ENCODE data around the gene F2RL3.

F2RL3 gene

DNA sequence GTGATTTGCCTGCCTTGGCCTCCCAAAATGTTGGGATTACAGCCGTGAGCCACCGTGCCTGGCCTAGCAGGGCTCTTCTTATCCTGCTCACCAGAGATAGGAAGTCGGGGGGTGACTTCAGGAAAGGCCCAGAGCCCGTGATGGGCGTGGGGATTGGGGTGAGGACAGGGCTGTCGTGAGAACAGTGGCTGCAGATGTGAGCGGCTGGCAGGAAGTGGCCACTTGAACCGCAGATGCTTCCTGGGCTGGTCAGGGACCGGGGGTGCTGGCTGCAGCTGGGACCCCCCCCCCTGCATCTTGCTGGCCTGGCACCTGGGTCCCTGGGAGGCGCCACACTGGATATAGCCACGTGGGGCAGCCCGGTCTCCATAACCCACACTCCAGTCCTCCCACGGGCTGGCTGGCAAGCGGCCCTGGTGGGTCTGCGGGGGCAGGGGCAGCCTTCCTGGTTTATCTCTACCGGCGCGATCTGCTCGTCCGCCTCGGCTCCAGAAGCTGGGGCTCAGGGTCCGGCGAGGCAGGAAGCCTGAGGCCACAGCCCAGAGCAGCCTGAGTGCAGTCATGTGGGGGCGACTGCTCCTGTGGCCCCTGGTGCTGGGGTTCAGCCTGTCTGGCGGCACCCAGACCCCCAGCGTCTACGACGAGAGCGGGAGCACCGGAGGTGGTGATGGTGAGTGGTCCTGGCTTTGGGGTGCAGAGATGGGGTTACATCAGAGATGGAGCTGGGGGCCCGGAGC lies at the start of gene F2RL3:
F2RL3 (plus strand) TSS at position 371 of the 737 bp plus-strand sequence; CDS start at position 562, 191 bp downstream.
- no peak for DNase-seq

DNA sequence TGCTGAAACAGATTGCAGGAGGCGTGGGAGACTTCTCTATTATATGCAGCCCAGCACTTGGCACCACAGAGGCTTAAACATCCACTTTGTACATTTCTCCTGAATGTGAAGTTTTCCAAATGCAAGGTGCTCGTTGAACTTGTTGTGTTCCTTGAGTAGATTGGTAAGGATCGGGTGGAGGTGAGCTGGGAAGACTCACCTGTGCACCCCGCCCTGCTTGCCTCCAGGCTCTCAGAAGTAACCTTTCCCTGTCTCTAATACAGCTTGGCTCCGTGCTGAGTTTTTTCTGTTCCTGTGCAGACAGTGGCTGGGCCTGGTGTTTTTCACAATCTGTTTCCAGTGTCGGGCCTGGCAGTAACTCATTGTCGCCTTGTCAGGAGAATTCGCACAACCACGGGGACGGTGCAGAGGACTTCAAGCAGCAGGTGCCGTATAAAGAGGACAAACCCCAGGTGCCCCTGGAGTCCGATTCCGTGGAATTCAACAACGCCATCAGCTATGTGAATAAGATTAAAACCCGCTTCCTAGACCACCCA lies 47.3 kb upstream of the F2RL3 start:
- DNase-seq, result no peak

DNA sequence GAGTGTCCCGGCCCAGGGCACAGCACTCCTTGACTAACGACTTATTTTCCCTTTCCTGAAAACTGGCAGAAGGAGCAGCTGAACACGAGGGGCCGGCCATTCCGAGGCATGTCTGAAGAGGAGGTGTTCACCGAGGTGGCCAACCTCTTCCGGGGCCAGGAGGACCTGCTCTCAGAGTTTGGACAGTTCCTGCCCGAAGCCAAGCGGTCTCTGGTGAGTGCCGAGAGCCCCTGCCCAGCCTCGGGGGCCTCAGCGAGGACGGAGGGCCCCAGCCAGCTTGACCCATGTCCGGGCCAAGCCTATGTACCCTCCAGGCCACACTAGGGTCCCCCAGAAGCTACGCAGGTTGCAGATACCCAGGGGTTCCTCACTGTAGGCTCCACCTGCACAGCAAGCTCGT lies 41.9 kb upstream of the F2RL3 start:
- no peak for DNase-seq

DNA sequence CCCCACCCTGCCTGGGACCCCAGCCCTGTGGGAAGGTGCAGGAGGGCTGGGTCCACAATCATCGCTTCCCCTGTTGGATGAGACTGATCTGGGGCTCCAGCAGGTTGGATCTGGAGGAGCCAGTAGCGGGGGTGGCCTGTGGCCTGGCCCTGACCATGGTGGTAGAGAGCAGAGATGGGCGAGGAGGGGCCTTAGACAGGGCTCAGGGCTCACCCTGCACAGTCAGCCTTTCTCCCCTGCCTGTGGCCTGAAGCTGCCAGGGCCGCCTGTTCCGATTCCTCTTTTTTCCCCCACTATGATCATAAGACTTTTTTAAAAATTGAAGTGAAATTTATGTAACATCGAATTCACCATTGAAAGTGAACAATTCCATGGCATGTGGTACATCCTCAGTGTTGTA lies 41.4 kb upstream of the F2RL3 start:
- no peak for DNase-seq

DNA sequence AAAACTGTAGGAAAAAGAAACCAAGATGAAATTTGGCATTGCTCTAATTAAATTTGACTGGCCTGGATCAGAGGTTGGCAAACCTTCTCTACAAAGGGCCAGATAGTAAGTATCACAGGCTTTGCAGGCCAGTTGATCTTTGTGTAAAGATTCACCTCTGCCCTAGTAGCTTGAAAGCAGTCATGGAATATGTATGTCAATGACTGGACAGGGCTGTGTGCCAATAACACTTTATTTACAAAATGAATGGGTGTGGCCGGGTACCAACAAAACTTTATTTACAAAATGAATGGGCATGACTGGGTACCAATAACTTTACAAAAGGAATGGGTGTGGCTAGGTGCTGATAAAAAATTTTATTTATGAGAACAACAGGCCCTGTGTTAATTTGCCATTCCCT lies 39.6 kb upstream of the F2RL3 start:
- no peak for DNase-seq

DNA sequence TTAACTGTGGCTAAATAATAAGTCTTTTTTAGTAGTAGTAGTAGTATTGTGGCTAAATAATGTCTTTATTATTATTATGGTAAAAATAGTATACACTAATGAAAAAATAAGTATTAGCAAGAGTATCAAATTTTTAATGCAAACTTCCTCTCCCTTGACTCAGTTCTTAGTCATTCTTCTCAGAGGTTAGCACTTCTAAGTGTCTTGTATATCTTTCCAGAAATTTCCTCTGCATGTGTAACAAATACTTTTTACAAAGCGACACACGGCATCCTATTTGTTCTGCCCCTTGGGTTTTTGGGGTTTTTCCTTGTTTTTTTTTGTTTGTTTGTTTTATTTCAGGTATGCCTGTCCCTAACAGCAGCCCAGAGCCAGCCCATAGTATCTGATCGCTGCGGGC lies 38.7 kb upstream of the F2RL3 start:
- DNase-seq, result no peak

DNA sequence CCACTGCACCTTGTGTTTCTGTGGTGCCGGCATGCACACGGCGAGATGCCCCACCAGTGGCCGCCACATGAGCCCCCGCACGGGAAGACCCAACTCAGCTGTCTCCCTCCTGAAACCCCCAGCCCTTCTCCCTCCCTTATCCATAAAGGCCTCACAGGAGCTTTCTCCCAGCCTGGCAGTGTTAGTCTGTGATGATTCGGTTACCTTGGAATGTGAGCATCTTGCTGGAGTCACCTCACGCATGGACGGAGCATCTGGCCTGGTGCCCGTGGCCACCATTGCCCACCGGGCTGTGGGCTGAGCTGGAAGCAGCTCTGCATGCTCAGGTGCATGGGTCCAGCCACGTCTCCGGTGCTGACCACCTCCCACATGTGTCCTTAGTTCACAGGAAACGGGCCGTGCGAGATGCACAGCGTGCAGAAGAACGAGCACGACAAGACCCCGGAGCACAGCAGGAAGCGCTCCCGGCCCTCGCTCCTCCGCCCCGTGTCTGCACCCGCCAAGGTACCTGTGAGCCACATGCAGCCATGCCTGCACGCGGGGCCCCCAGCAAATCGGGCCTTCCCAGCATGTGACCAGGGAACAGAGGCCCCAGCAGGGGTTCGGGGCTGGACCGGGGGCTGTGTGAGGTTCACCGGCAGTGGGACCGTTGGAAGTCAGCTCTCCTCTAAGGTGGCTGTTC lies 37.6 kb upstream of the F2RL3 start:
- no peak for DNase-seq

DNA sequence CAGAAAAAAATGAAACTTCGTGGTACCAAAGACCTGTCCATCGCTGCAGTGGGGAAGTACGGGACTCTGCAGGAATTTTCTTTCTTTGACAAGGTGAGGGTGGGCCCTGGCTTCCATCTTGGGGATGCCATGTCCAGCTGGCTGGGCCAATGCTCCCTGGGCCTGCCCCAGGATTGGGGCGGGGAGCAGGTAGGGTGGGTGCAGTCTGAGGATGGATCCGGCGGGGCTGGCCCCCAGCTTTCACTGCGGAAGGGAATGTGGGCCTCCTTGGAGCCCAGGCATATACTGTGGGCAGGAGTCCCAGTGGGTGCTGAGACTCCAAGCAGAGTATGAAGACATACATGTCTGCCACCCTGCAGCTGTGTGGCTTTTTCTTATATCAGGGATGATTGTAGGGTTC lies 35.7 kb upstream of the F2RL3 start:
- DNase-seq, result no peak

DNA sequence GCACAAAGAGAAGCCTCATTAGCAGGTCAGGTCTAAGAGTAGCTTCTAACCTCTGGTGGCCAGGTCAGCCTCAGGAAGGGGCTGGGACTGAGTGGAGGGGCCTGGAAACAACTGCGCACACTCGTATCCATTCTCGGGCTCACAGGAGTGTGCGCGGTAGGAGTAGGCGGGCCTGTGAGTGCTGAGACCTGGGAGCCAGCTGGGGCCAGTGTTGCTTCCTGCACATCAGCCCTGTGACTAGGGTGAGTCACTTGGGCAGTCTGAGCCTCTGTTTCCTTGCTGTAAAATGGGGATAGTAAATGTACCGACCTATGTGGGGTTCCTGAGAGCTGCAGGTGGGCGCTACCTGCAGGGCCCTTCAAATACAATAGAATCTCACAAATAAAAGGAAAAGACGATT lies 32.7 kb upstream of the F2RL3 start:
- DNase-seq, result no peak

DNA sequence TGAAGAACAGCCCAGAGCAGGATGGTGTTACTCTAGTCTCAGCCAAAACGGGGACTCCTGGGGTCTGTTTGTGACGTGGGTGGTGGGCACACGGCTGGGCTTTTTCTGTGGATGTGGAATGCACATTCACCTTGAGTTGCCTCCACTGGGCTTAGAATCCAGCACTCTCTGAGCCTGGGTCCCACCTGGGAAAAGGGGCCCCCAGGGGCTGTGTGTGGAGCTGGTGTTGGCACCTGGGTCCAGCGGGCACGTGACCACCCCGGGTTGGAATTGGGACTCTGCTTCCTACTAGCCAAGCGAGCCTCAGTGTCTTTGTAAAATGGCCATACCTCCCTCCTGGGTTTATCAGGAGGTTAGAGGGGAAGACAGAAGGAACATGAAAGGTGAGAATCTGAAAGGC lies 29.2 kb upstream of the F2RL3 start:
- DNase-seq, result no peak

DNA sequence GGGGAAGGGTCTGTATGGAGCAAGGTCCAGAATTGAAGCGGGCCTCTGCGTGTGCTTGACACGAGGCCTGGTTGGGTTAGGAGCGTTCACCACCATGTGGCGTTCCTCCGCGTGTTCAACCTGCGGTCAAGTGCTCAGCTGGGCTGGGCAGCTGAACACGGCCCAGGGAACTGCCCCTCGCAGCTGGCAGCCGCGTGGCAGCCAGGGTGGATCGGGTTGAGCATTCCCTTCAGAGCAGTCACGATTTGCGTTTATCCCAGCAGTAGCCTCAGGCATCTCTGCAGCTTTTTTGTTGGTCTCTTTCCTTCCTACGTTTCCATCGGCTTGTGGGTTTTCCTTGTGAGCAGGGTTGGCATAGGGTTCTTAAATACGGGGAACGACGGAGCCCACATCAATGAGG lies 28.7 kb upstream of the F2RL3 start:
- DNase-seq, result no peak

DNA sequence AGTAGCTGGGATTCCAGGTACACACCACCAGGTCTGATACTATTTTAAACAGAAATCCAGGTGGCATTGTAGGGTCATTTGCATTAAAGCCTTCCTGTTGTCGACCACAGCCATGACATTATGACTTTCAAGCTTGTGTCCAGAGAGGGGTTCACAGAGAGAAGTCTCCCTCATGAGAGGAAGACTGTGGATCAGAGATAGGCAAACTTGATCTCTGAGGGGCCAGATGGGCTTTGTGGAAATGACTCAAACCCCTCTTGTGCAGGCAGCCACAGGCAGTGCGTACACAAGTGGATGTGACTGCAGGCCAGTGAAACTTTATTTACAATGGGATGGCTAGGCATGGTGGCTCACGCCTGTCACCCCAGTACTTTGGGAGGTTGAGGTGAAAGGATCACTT lies 27.8 kb upstream of the F2RL3 start:
- DNase-seq, result no peak

DNA sequence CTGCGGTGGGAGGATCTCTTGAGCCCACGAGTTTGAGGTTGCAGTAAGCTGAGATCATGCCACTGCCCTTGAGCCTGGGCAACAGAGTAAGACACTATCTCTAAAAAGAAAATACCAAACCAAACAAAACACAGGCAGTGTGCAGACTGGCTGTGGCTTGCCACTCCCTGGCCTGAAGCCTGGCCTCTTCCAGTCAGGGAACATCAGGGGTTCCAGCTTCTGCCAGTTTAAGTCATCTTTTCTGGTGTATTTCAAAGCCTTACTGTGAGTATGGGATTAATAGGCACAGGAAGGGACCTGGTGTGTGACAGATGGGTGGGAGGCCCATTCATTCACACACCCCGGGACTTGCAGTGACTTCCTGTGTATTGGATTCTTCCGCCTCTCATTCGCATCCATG lies 27.0 kb upstream of the F2RL3 start:
- no peak for DNase-seq

DNA sequence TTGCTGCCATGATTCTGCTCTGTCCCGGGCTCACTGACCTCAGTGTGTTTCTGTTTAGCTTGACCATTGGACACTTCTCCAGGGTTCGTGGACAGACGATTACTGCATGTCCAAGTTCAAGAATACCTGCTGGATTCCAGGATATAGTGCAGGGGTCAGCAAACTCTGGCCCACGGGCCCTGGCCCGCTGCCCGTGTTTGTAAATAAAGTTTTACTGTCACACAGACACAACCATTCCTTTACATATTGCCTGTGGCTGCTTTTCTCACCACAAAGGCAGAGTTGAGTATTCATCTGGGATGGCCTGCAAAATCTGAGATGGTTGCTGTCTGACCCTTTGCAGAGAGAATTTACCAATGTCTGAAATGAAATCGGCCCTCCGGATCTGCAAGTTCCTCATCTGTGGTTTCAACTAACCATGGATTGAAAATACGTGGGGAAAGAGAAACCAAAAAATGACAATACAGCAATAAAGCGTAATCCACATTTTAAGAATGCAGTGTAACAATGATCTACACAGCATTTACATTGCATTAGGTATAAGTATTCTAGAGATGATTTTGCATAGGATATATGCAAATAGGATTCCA lies 25.9 kb upstream of the F2RL3 start:
- no peak for DNase-seq

DNA sequence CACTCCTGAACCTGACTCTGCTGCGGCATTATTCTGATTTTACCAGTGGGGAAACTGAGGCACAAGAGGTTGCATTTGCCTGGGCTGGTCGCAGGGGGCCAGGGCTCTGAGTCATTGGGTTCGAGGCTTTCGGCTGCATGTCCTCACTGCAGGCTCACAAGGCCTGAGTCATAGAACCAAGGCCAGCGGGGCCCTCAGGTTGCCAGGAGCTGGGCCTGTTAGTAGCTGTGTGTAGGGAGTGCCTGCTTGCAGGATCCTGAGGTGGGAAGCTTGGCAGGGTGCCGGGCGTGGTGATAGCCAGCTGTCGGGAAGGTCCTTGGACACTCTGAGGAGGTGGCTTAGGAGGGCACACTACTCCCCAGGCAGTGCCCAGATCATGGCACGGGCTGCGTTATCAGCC lies 21.6 kb upstream of the F2RL3 start:
- no peak for DNase-seq

DNA sequence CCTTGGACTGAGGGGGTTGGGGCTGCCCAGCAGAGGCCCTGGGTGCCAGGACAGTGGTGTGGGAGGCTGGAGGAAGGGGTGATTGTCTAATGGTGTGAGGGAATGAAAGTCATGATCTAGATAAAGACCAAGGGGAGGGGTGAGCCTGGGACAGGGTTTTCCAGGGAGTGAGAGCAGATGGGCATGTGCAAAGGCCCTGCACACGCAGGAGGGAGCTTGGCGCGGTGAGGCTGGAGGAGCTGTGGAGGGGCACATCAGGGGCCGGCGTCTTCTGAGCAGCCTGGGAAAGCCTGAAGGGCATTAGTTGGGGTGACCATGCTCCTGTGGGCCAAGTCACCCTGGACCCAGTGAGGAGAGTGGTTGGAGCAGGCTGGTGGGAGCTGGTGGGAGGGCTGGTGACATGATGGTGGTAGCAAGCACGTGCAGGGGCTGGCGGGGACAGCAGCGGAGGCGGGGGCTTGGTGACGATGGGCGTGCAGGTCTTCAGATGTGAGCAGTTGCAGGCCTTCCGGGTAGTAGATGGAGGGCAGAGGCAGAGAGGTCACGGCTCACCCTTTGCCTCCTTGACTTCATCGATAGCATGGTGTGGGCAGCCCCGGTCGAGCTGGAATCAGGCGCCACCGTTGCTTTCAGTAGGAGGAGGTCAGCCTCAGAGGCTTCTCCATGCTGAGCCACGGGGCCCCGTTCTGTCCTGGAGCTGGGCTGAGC lies 20.2 kb upstream of the F2RL3 start:
- DNase-seq, result no peak

DNA sequence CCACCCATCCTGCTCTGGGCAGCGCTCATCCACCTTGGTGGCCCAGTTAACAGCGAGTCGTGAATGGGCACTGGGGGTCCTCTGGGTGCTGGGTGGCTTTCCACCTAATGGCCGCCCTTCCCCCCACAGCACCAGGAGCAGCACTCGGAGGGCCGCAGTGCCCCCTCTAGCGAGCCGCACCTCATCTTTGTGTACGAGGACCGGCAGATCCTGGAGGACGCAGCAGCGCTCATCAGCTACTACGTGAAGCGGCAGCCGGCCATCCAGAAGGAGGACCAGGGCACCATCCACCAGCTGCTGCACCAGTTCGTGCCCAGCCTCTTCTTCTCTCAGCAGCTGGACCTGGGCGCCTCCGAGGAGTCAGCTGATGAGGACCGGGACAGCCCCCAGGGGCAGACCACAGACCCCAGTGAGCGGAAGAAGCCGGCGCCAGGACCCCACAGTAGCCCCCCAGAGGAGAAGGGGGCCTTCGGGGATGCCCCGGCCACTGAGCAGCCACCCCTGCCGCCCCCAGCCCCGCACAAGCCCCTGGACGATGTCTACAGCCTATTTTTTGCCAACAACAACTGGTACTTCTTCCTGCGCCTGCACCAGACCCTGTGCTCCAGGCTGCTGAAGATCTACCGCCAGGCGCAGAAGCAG lies 19.3 kb upstream of the F2RL3 start:
- no peak for DNase-seq

DNA sequence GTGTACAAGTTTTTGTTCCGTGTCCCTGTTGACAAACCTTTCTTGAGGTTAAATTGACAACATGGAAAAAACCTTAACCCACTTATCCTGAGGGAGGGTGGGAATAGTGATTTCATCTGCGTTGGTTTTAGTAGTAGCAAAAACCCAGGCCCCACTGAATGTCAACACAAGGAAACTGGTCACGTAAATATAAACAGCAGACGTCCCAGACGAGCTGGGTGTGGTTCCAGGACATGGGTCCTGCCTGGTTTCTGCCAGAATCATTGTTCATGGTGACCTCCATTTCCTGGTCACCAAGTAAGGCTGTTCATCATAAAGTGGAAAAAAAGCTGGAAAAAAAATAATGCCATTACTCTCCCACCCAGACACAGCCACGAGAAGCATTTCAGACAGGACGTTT lies 16.9 kb upstream of the F2RL3 start:
- DNase-seq, result no peak

DNA sequence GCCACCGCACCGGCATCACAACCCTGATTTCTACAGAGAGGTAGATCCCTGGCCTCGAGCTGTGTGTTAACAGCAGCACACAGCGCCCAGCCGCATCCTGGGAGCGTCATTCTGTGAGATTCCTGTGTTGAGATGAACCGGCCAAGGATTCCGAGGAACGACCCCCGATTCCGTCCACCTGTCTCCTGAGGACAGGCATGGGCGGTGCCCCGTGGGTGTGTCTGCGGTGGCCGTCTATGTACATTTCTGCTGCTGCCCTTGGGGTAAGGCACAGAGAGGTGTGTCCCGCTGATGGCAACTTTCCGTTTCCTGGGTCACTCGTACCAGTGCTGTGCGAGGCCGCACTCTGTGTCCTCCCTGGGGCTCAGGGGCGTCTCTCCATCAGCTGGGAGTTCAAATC lies 16.1 kb upstream of the F2RL3 start:
- no peak for DNase-seq

DNA sequence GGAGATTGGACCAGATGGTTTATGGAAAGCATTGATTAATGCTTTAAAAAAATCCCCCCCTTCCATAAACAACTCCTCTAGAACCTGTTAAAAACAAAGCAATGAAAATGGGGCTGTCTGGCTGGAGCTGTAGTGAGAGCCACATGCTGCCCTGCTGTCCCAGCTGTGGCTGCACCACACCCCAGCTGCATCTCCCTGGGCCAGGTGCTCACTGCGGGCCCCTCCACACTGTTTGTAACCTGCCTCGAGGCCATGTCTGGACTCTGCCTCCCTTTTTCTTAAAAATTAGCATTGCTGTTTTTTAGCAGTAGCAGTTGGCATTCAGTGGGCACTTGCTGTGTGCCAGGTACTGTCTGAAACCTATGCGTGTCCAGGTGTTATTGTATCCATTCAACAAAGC lies 15.2 kb upstream of the F2RL3 start:
- DNase-seq, result no peak

DNA sequence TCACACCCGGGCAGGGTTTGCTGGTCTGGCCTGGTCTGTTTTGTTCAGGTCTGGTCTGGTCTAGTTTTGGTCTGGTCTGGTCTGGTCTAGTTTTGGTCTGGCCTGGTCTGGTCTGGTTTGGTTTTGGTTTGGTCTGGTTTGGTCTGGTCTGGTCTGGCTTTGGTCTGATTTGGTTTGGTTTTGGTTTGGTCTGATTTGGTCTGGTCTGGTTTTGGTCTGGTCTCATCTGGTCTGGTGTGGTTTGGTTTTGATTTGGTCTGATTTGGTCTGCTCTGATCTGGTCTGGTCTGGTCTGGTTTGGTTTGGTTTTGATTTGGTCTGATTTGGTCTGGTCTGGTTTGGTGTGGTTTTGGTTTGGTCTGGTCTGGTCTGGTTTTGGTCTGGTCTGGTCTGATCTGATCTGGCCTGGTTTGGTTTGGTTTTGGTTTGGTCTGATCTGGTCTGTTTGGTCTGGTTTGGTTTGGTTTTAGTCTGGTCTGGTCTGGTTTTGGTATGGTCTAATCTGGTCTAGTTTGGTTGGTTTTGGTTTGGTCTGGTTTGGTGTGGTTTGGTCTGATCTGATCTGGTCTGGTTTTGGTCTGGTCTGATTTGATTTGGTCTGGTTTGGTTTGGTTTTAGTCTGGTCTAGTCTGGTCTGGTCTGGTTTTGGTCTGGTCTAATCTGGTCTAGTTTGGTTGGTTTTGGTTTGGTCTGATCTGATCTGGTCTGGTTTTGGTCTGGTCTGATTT lies 14.4 kb upstream of the F2RL3 start:
- no peak for DNase-seq
